GM23338 (cell line): ENCODE data around the gene DIAPH3. TPM values are rescaled to one million over a fixed set of nuclear protein-coding genes. Genes with fewer than 3 reads are reported as not detected.

Experiments used
- ATAC-seq: fragments of 200-7000 bp; cut with Tn5 transposase; 3 replicates; pipeline ENCODE4 v1.9.1; 2020
- DNase-seq: peaks from one replicate; pipeline ENCODE4 v3.0.0-alpha.2; 2015; ENCODE audit warnings: low spot score
- H2AFZ ChIP-seq: fragments of 200-600 bp; sonication (generic); 2 replicates; pipeline ENCODE4 v1.8.0; 2016; ENCODE audit warnings: antibody characterized with exemption, mild to moderate bottlenecking, moderate library complexity
- H3F3A ChIP-seq: fragments of 200-600 bp; sonication (generic); replicated peaks from 2 replicates; pipeline ENCODE4 v1.8.0; 2017; ENCODE audit warnings: antibody characterized with exemption, mixed run types, low read depth
- H3K27ac ChIP-seq: fragments of 200-600 bp; sonication (generic); 2 replicates; pipeline ENCODE4 v1.6.1; 2016; ENCODE audit warnings: low read depth
- H3K27me3 ChIP-seq: fragments of 200-600 bp; sonication (generic); 2 replicates; pipeline ENCODE4 v1.8.0; 2016; ENCODE audit warnings: mild to moderate bottlenecking, mixed run types, moderate library complexity; ENCODE audit not compliant: insufficient read depth
- H3K36me3 ChIP-seq: fragments of 200-600 bp; sonication (generic); 2 replicates; pipeline ENCODE4 v1.8.0; 2016; ENCODE audit warnings: mild to moderate bottlenecking; ENCODE audit not compliant: insufficient read depth
- H3K4me1 ChIP-seq: fragments of 200-600 bp; sonication (generic); 2 replicates; pipeline ENCODE4 v1.8.0; 2016; ENCODE audit warnings: mild to moderate bottlenecking, moderate library complexity; ENCODE audit not compliant: insufficient read depth
- H3K4me2 ChIP-seq: fragments of 200-600 bp; sonication (generic); 2 replicates; pipeline ENCODE4 v1.7.1; 2017; ENCODE audit warnings: mixed run types
- H3K4me3 ChIP-seq: fragments of 200-600 bp; sonication (generic); 2 replicates; pipeline ENCODE4 v1.6.1; 2016; ENCODE audit warnings: mixed run types
- H3K79me2 ChIP-seq: fragments of 200-600 bp; sonication (generic); replicated peaks from 2 replicates; pipeline ENCODE4 v1.8.0; 2017; ENCODE audit warnings: mild to moderate bottlenecking; ENCODE audit not compliant: insufficient read depth
- H3K9me2 ChIP-seq: fragments of 200-600 bp; sonication (generic); 2 replicates; pipeline ENCODE4 v1.8.0; 2017; ENCODE audit not compliant: insufficient read depth
- H4K20me1 ChIP-seq: fragments of 200-600 bp; sonication (generic); replicated peaks from 2 replicates; pipeline ENCODE4 v1.8.0; 2017; ENCODE audit warnings: mild to moderate bottlenecking; ENCODE audit not compliant: insufficient read depth
- H3K27ac Mint-ChIP-seq: 2 replicates; pipeline ENCODE4 v1.8.0; 2020; ENCODE audit warnings: inconsistent platforms, mild to moderate bottlenecking, moderate library complexity, mixed read lengths
- H3K27me3 Mint-ChIP-seq: 3 replicates; pipeline ENCODE4 v1.8.0; 2022; ENCODE audit warnings: low read depth, mild to moderate bottlenecking, moderate library complexity, mixed read lengths, inconsistent platforms; ENCODE audit not compliant: insufficient read depth, poor library complexity
- H3K36me3 Mint-ChIP-seq: 3 replicates; pipeline ENCODE4 v1.8.0; 2021; ENCODE audit warnings: low read depth, mild to moderate bottlenecking, inconsistent platforms, moderate library complexity, mixed read lengths
- H3K4me1 Mint-ChIP-seq: 3 replicates; pipeline ENCODE4 v1.8.0; 2020; ENCODE audit warnings: mild to moderate bottlenecking, inconsistent platforms, mixed read lengths
- H3K4me3 Mint-ChIP-seq: 3 replicates; pipeline ENCODE4 v1.8.0; 2021; ENCODE audit warnings: moderate library complexity, mild to moderate bottlenecking, inconsistent platforms, mixed read lengths
- H3K9me3 Mint-ChIP-seq: 3 replicates; pipeline ENCODE4 v1.8.0; 2020; ENCODE audit warnings: moderate library complexity, mild to moderate bottlenecking, inconsistent platforms, mixed read lengths
- CREB1 ChIP-seq: fragments of 250-450 bp; sonication (Bioruptor Pico); IDR thresholded peaks from 2 replicates; pipeline ENCODE4 v1.5.0; 2020; ENCODE audit warnings: low read depth, mild to moderate bottlenecking, moderate library complexity
- CTCF ChIP-seq, 2 experiments: fragments of 200-600 bp in 1 of 2; sonication (generic) in 1 of 2; conservative IDR thresholded peaks; 2 replicates each; pipeline versions ENCODE4 v1.5.1 to v1.6.1; 2016 to 2017; ENCODE audit warnings: antibody characterized with exemption in 2 of 2, low read depth in 2 of 2, mild to moderate bottlenecking in 2 of 2, moderate library complexity in 1 of 2
- ETS1 ChIP-seq: IDR thresholded peaks from 2 replicates; pipeline ENCODE4 v1.6.1; 2016; ENCODE audit warnings: antibody characterized with exemption
- EZH2 ChIP-seq: fragments of 200-600 bp; sonication (generic); IDR thresholded peaks from one replicate; pipeline ENCODE4 v1.8.0; 2017; ENCODE audit warnings: antibody characterized with exemption, mild to moderate bottlenecking, low read depth; ENCODE audit not compliant: unreplicated experiment
- EZH2phosphoT487 ChIP-seq: fragments of 200-600 bp; sonication (generic); IDR thresholded peaks from one replicate; pipeline ENCODE4 v1.8.1; 2018; ENCODE audit warnings: antibody characterized with exemption; ENCODE audit not compliant: unreplicated experiment
- JUNB ChIP-seq: IDR thresholded peaks from one replicate; pipeline ENCODE4 v1.6.1; 2016; ENCODE audit warnings: antibody characterized with exemption; ENCODE audit not compliant: unreplicated experiment
- NANOG ChIP-seq: IDR thresholded peaks from 2 replicates; pipeline ENCODE4 v1.6.1; 2016; ENCODE audit warnings: antibody characterized with exemption, borderline replicate concordance
- POLR2AphosphoS5 ChIP-seq: IDR thresholded peaks from 2 replicates; pipeline ENCODE4 v1.6.1; 2016; ENCODE audit warnings: antibody characterized with exemption, low read depth
- REST ChIP-seq: IDR thresholded peaks from one replicate; pipeline ENCODE4 v1.6.1; 2018; ENCODE audit warnings: antibody characterized with exemption; ENCODE audit not compliant: unreplicated experiment
- STAT1 ChIP-seq: IDR thresholded peaks from one replicate; pipeline ENCODE4 v1.6.1; 2016; ENCODE audit warnings: antibody characterized with exemption; ENCODE audit not compliant: unreplicated experiment
- ZNF331 ChIP-seq: fragments of 250-450 bp; sonication (Bioruptor Pico); IDR thresholded peaks from 2 replicates; pipeline ENCODE4 v1.5.0; 2020; ENCODE audit warnings: low read depth, mild to moderate bottlenecking, moderate library complexity
- ZNF462 ChIP-seq: fragments of 250-450 bp; sonication (Bioruptor Pico); IDR thresholded peaks from 2 replicates; pipeline ENCODE4 v1.5.0; 2020; ENCODE audit warnings: mild to moderate bottlenecking, moderate library complexity
- polyA plus RNA-seq: library from polyadenylated mRNA; unstranded; fragments of >200 nt; fragmentation: Nextera tagmentation; extraction: Ambion mirVana; gene quantifications from 2 replicates; pipeline ENCODE4 v1.2.1, GENCODE V29; 2016
- total RNA-seq: library from RNA; depleted of rRNA; stranded (reverse); fragments of >200 nt; shearing (Covaris generic); gene quantifications from 2 replicates; pipeline ENCODE4 v1.2.3, GENCODE V29; 2014

The DIAPH3 gene
- total and polyA plus RNA-seq, 2 experiments from 2014 or later: 23.4 to 30.2 TPM

- TF ChIP-seq ZNF462 (no peak), STAT1 (no peak), JUNB (no peak), NANOG (no peak)
These were observed 54.4 kb downstream of the DIAPH3 start (continued) for GRCh38 chr13:60109285-60109684.

- Mint-ChIP-seq H3K27ac (no peak overlapping the region), H3K36me3 (peaks cover 15% of the 10 kb centered on the region), H3K27me3 (no peaks in the 10 kb centered on the region), H3K4me1 (no peaks in the 10 kb centered on the region), H3K9me3 (no peaks in the 10 kb centered on the region), H3K4me3 (no peak overlapping the region)
- no peak for ATAC-seq
- Histone ChIP-seq H3K27me3 (no peaks in the 10 kb centered on the region), H3K27ac (no peak overlapping the region), H3K9me2 (no peaks in the 10 kb centered on the region), H3K36me3 (peaks cover 3% of the 10 kb centered on the region; the same call in 1 of the 2 replicates), H3K4me3 (no peak overlapping the region), H3K79me2 (peaks cover 38% of the 10 kb centered on the region), H3F3A (no peaks in the 10 kb centered on the region), H3K4me2 (no peak overlapping the region), H4K20me1 (0 out of 2 replicates have a peak, but pooled peaks cover 10% of the 10 kb centered on the region), H2AFZ (no peak overlapping the region), H3K4me1 (no peaks in the 10 kb centered on the region)
- no peak for DNase-seq
- TF ChIP-seq POLR2AphosphoS5: no peak
- no peak for TF ChIP-seq REST
- TF ChIP-seq ETS1: no peak
- TF ChIP-seq EZH2: no peak
- no peak for TF ChIP-seq ZNF331
- no peak for TF ChIP-seq CTCF (conservative IDR thresholded peaks at IDR 0.05; ENCODE audit: low read depth in 2 of 2)
- no peak for TF ChIP-seq JUNB
- TF ChIP-seq STAT1: no peak
- no peak for TF ChIP-seq CREB1 (CRISPR knock-in tag)
- no peak for TF ChIP-seq EZH2phosphoT487
These were observed 55.1 kb downstream of the DIAPH3 start for GRCh38 chr13:60108589-60108988.
